H1 (cell line): ENCODE measurements around the gene PITRM1. TPM values are rescaled to one million over a fixed set of nuclear protein-coding genes. Genes with fewer than 3 reads are reported as not detected.

ENCODE experiments used
- CHD7 ChIP-seq: fragments of 300-600 bp; sonication (generic); IDR thresholded peaks from 2 replicates; pipeline ENCODE4 v1.7.1; 2012; ENCODE audit warnings: low read length, moderate library complexity, mild to moderate bottlenecking, inconsistent platforms; ENCODE audit not compliant: insufficient replicate concordance
- EGR1 ChIP-seq: IDR thresholded peaks from 2 replicates; pipeline ENCODE4 v1.6.1; 2011; ENCODE audit warnings: low read depth, low read length, borderline replicate concordance
- GTF2F1 ChIP-seq: IDR thresholded peaks from 2 replicates; pipeline ENCODE4 v1.6.1; 2012; ENCODE audit warnings: low read depth, low read length, improper control_type of control experiment, borderline replicate concordance
- PHF8 ChIP-seq: fragments of 200-600 bp; sonication (generic); conservative IDR thresholded peaks from 2 replicates; pipeline ENCODE4 v1.7.1; 2012; ENCODE audit warnings: low read depth, mild to moderate bottlenecking, inconsistent platforms, low read length, moderate library complexity
- polyA plus RNA-seq, 7 experiments: library from polyadenylated mRNA; depleted of rRNA in 3 of 7; stranded (reverse) in 5 of 7; unstranded in 2 of 7; fragments of >200 nt in 5 of 7; fragments of 200-250 nt in 2 of 7; gene quantifications; 1 replicate in 5 of 7; 2 replicates in 1 of 7; 4 replicates in 1 of 7; pipeline versions ENCODE4 v1.2.1 to v1.2.3, GENCODE V29; 2011 to 2013; ENCODE audit warnings: missing spikeins in 2 of 7, mixed read lengths in 2 of 7
- total RNA-seq: library from RNA; stranded (reverse); fragmentation: NEBNext Ultra II Directional; extraction: Animal tissue kit (Norgen Biotek cat#: 25700); gene quantifications from 2 replicates; pipeline ENCODE4 v1.2.1, GENCODE V29; 2021

The PITRM1 gene
- total and polyA plus RNA-seq, 2 of the 8 experiments (the other 6 are each of a cell fraction or from before 2014, with no cell fraction given): 18.6 to 31.5 TPM

GRCh38 chr10:3126249-3126648 is 46.3 kb downstream of the PITRM1 start (continued):
- no peak for TF ChIP-seq CHD7
- TF ChIP-seq PHF8: no peak
- TF ChIP-seq EGR1: no peak
- no peak for TF ChIP-seq GTF2F1
- TF ChIP-seq, all 59 proteins: peak for 0
